Stimulated activated naive CD4-positive, alpha-beta T cell treated with Interleukin-2 at 50 U/mL for 16 hours (primary cell): ENCODE data around the gene CD44.

Experiments used
- DNase-seq: peaks from one replicate; lab custom pipeline; 2025; lab: John Stamatoyannopoulos, UW

The CD44 gene

DNA sequence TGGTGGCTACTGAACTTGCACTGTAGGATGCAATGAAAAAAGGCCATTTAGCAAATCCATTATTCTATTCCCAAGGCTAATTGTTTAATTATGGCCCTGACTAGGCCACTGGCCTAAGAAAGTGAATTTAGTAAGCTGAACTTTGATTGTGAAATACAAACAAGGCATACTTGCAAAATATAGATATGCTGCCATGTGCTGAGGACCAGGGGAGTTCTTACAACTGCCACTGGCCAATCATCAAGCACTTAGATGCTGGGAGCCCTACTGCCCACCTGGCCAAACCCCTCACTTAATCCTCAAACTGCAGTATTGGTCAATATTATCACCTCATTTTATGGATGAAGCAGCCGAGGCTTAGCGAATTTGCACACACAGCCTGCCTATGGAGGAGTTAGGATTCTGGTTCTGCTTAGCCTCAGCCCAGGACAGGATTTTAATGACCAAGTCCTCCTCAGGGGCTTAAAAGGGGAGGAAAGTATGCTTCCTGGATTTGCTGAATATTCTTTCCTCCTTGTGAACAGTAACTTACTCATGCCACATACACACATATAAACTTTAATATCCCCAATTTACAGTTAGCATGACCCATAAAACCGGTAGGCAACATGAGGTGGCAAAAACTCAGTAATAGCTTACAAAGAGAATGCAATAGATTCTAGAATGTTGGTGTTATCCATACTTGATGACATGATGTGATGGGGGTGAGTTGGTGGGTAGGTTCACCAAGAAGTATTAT lies 39.3 kb downstream of the CD44 start:
- no peak for DNase-seq

DNA sequence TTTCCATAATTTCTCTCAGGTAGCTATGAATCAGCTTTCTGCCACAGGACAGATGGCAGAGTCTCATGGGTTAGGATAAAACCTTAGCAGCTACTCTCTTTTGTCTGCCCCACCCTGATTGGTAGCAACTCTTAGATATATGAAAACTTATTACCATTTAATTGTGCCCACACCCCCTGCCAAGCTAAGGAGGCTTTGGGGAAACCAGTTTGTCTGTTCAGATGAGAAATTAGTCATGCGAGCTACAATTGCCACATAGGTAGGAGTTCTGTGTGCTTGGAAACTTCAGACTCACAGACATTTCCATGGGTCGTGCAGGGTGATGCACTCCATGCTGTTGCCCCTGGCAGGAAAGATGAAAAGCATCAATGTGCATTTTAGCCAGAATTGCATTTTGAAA lies 39.9 kb downstream of the CD44 start:
- peak; percentile 24 for DNase-seq

DNA sequence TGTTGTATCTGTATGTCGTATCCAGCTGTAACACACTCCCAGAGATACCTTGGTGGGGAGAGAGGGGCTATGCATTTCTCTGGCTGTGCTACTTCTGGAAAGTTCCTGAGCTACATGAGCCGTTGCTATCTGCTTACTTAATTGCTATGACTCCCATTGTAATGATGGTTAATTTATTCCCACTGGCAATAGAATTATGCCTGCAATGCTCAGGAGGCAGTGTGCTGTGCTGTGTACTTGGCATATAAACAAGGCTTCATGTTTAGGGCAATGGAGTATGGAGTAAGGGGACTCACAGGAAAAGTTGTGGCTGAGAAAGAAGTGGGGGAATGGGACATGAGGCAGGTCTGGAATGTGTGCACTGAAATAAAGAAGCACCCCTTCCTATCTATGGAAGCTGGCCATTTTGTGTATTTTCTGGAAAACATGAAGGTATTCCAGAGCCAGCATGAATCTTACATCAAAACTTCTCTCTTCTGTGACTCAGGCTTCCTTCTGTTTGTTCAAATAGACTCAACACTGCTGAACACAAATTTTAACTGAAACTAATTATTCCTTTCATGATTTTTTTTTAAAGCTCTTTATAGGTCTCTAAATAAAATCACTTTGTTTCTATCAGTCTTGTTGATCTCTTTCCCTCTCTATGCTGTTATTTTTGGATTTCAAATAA lies 40.6 kb downstream of the CD44 start:
- no peak for DNase-seq

DNA sequence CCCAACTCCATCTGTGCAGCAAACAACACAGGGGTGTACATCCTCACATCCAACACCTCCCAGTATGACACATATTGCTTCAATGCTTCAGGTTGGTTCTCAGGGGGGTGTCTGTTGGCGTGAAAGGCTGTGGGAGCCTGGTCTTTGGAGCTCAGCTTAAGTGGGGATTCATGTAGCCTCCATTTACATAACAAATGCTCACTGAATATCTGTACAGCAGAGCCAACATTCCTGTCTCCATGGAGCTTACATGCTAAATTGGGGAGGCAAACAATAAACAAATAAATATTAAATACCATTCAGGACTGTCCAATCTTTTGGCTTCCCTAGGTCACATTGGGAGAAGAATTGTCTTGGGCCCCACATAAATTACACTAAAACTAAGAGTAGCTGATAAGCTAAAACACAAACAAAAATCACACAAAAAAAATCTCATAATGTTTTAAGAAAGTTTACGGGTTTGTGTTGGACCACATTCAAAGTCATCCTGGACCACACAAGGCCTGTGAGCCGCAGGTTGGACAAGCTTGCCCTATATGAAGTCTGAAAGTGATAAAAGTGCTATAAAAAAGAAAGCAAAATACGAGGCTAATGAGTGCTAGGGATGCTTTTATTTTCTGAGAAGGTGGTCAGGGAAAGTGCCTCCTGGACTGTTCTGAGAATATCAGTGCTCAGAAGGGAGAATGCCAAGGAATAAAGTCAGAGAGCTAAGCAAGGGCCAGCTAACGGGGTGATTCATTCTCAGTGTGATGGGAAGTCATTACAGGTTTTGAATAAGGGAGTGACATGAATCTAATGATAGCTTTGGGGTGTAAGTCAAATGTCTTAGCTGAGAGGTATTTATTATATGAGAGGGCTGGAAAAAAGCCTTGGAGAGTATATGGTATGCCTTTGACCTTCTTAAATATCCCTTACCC lies 41.6 kb downstream of the CD44 start:
- DNase-seq, result no peak

DNA sequence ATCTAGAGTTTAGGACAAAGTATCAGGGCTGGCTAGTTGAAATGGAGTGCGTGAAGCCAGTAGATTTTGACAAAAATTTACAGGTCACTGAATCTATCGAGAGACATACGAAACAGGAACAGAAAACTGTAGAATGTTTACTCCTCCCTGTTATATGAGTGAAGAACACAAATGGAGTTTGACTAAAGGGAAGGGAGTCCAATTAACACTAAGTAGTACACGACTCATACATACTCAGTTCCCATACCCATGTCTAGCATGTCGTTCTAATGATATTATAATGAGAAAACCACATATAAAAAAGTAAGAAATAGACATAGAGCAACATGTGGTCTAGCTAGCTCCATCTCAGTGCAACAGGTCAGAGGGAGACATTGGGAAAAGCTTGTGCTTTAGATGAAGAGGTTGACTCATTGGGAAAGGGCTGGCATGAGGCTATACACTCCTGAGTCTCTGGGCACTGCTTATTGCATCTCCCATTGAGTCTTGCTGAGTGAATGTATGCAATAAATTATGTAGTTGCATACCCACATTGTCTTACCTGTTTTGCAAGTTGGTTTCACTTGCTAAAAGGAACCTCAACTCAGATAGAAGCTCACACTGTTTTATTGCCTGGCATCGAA lies 43.5 kb downstream of the CD44 start:
- no peak for DNase-seq

DNA sequence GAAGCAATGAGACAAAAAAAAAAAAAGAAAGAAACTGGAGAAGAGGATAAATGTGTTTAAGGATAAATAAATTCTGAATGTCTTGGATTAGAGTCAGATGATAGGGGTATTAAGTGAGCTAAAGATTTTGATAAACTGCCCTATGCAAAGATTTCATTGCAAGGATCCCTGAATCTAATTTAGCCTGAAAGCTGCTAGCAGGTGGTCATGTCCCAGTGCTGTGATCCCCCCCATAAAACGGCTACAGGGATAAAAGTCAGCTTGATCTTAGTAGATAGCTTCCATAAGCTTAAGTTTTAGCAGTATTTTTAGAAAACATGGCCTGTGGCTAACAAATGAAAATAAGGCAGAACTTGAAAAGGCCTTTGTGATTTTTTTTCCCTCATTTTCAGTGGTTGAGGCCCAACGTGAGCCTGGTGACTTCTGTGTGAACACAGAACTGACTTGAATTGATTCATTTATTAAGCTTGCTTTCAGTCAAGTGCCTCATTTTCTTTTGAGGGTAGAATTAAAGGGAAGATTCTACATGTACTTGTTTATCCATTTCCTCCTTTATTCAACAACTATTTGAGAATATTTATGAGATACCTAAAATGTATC lies 44.5 kb downstream of the CD44 start:
- no peak for DNase-seq

DNA sequence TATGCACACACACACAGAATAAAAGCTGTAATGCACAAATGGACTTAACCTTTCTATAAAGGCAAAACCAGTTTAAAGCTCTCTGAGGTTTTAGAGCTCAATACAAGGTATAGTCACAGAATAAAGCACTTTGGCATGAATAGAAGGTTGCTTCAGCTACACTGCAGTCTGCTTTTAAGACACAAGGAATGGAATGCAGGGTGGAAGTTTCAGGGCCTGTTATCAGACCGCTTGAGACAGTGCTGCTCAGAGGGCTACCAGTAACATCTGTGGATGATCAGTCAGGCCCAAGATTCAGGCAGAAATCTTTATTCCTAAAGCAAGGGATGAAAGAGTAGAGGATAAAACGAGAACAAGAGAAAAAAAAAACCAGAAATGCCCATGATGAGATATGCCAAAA lies 46.7 kb downstream of the CD44 start:
- no peak for DNase-seq

DNA sequence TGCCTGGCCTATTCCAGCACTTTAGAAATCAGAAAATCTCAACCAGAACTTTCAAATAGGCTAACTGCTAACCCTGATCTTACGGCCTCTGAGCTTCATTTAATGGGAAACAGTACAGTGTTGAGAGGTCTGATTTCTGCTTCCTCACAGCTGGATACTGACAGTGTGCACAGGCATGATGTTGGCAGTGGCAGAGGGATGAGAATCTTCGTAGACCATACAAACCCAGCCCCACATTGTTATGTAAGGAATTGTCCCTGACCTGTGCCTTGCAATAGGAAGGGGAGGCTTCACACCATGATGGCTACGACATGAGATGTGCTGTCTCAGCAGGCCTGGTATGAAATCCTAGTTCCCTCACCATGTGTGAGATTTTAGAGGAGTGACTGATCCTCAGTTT lies 49.0 kb downstream of the CD44 start:
- DNase-seq, result no peak

DNA sequence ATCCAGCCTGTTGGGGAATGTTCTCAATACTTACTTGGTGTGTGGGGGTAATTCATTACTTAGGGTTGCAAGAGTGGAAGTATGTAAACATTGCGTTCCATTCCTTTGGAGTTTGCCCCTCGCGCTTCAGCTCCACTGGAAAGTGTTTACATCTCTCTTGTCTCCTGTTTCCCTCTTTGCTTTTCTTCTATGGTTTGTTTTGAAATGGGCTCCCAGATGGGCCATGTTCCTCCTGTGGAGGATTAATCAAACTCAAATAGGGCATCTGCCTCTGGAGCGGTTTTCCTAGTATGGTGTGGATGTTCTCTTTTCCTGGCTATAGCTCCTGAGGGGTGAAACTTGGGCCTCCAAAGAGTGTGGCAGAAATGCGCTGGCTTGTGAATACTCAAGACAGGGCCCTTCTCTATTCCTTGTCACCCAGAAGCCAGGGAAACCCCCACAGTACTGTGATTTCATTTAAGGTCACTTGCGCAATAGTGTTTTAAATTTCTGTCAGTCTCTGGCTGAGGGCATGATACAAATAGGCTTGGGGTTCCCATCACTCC lies 51.9 kb downstream of the CD44 start:
- DNase-seq, result no peak

DNA sequence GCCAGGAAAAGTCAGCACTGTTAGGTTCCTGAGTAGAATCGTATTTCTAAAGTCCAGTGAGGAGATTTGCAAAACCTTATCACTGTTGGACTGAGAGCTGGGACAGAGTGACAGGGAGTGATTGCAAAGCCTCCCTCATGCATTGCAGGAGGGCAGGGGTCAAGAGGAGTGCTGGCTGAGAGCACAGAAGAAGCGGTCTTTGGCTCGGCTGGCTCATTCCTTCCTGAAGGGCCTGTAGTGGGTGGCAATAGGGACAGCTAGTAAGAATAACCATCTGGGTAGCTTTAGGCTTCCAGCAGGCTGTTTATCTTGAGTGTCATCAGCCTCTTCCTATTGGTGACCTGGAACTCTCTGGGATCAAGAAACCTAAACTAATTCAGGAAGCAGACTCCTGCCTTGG lies 53.4 kb downstream of the CD44 start:
- DNase-seq, result no peak

DNA sequence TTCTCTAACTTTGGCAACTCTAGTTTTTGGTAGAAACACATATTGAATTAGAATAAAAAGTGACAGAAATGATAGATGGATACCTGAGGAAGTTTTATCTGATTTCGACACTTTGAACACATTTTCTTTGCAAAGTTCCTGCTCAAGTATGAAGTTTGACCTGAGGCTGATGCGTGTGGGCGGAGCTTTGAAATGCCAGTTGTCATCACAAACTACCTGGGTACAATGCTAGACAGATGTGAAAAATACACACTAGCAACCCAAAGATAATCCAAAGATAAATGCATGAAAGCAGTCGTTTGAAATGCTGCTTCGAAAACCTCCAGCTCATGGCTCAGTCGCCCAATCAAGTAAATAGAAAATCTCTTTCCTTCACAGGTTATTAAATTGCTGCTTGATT lies 54.8 kb downstream of the CD44 start:
- DNase-seq, result no peak

DNA sequence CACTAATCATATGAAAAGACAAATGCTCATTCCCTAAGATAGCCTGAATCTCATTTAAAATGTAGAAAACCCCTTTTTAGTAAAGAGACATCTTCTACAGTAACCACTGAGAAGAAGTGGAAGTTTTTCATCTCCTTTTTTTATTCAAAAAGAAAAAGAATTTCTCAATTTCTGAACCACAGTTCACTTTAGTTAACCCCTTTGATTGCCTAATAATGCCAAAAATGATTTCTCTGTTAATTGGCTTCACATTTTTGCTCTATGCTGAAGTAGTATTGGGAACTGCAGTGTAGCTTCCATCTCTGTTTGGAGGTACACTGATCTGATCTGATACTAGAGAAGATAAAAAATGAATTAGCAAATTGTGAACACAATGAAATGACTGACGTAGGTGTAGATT lies 58.3 kb downstream of the CD44 start:
- no peak for DNase-seq

DNA sequence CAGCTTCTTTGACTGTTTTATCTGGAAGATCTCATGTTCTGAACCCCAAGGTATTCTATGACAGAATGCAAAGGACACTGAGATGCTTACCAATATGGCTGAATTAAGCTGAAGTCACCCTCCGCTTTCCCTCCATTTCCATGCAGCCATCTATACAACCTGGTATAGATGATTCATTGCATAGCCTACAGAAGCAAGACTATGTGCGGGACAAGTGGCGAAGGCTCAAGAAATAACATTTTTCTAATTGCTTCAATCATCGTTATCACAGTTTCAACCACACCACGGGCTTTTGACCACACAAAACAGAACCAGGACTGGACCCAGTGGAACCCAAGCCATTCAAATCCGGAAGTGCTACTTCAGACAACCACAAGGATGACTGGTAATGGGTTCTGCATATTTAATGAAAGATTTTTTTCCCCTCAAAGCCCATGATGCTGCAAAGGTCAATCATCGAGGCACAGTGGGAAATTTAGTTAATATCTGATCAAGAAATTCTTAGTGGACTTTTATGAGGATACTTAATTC lies 61.9 kb downstream of the CD44 start:
- DNase-seq, result no peak

DNA sequence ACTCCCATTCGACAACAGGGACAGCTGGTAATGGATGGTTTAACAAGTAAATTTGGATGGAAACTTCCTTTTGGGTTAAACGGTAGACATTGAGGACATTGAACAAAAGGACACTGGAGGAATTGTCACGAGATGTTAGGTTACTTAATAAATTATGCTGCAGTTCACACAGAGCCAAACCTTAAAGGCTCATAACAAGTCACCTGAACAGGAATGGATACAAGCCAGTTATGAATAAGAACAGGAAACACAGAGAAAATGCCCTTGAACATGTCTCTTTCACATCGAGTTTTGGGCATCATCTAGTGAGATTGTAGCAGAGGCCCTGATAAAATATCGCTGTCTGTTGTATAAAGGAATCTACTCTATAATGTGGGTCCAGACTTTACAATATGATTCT lies 65.6 kb downstream of the CD44 start:
- no peak for DNase-seq

DNA sequence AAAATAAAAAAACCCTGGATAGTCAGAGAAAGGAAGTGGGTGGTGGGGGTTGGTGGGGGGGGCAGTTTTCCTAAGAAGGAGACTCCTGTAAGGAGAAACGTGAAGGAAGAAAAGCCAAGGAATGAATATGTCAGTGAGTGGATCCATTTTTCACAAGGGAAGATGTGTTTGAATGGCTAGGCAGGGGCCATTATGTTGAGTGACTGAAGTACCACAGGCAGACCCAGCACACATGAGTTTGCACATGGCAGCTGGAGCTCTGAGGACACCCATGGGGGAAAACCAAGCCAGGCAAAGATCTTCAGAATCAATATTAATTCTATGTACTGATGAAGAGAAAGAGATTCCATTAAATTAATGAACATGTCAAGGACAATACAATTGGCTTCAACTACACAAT lies 67.6 kb downstream of the CD44 start:
- DNase-seq, result no peak

DNA sequence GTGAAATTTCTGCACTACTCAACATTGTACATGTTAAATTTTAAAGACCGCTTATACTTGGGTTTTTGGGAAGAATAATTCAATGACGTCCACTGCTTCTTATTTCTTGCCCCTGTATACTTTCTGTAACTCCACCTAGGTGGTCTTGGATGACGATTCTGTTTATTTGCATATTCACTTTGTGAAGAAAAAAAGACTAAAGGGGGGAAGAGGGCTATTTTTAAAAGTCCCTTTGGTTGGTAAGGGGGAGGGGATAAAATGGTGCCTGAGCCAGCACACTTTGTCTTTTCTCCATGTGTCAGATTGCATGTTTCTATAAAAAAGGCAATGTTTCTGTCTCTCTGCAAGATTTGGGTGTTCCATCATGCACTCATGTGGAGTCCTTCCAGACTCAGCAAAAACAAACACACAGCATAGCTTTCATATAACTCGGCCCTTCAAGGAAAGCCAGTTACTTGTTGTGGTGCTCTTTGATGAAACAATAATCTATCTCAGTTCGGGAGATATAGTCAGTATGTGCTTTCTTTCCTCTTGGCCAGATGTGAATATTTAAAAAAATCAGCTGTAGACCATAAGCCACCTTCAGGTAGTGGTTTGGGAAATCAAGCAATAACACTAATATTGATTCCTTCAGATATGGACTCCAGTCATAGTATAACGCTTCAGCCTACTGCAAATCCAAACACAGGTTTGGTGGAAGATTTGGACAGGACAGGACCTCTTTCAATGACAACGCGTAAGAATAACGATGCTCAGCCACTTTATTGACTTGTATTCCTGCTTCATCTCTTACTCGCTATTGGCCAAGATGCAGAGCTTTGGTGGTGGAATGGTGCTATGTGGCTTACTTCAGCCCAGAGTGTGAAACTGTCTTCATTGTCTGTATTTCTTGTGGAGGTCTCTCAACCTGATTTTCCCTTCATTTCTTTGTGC lies 68.8 kb downstream of the CD44 start:
- no peak for DNase-seq

DNA sequence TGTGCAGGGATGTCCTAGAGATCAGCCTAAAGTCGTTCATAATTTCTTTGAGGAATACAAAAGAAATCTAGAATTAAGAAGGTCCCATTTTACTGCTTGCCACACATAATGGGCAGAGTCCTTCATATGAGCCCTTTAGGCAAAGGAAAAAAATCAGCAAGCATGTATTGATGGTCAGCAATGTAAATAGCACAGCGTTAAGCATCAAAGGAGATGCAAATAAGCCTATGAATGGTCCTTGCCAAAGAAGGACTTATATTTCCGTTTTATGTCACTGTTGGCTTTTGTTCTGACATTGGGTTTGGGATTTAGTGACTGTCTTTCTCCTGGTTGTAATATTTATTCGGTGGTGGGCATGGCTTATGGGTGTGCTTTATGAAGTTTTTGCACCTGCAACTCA lies 69.8 kb downstream of the CD44 start:
- DNase-seq, result no peak

DNA sequence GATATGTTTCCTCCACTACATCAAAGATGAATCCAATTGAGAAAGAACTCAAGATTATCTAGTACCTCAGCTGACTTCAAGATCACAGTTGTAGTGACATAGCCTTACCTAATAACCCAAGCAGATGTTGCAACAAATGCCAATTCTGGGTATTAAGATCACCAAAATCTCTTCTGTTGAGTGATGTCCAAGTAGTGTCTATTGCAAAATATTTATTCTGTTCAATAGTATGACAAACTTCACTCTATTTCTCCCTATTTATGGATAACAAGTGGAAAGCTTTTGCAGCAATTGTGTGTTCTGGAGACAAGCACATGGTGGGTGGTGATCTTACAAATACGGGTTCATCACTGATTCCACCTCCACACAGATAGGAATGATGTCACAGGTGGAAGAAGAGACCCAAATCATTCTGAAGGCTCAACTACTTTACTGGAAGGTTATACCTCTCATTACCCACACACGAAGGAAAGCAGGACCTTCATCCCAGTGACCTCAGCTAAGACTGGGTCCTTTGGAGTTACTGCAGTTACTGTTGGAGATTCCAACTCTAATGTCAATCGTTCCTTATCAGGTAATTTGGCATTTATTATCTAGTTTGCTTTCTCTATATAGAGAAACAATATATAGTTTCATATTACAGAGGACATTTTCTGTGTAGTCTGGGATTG lies 72.0 kb downstream of the CD44 start:
- no peak for DNase-seq

DNA sequence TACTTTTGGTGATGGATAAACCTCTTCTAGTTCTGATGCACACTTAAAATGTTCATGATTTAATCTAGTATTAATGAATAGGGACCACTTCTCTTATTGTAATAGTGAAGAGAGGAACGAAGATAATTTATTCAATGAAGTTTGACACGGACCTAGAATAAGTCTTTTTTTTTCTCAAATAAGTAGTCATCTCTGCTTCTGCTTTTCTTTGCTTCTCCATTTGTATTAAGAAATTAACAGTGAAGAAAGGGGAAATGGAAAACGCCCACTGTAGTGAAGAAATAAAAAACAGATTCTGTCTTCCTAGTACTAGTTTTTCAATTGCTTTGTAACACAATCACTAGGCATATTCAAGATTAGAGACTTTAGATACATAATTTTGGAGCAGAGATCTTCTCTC lies 73.0 kb downstream of the CD44 start:
- DNase-seq, result no peak
